A549 (cell line): ENCODE measurements around the gene SEMA5A.

Experiments
- RAD21 ChIP-seq, 2 experiments: fragments of >200 bp in 1 of 2; sonication (Bioruptor Twin) in 1 of 2; formaldehyde crosslinking in 1 of 2; IDR thresholded peaks in 1 of 2; conservative IDR thresholded peaks in 1 of 2; 2 replicates in 1 of 2; 3 replicates in 1 of 2; pipeline ENCODE4 v1.6.1; 2012 to 2018; ENCODE audit warnings: inconsistent platforms in 1 of 2
- TF ChIP-seq, protein P1 (sequence below): fragments of >200 bp; sonication (Bioruptor Twin); formaldehyde crosslinking; IDR thresholded peaks from 3 replicates; pipeline ENCODE4 v1.5.1; 2016

DNA sequence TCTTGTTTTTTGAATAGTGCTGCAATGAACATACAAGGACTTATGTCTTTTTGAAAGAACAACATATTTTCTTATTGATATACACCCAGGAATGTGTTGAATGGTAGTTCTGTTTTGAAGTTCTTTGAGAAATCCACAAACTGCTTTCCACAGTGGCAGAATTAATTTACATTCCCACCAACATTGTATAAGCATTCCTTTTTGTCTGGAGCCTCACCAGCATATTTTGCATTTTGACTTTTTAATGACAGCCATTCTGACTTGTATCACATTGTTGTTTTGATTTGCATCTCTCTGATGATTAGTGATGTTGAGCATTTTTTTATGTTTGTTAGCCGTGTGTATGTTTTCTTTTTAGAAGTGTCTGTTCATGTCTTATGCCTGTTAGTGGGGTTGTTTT, 524.9 kb downstream of the SEMA5A start:
- TF ChIP-seq, protein P1, sequence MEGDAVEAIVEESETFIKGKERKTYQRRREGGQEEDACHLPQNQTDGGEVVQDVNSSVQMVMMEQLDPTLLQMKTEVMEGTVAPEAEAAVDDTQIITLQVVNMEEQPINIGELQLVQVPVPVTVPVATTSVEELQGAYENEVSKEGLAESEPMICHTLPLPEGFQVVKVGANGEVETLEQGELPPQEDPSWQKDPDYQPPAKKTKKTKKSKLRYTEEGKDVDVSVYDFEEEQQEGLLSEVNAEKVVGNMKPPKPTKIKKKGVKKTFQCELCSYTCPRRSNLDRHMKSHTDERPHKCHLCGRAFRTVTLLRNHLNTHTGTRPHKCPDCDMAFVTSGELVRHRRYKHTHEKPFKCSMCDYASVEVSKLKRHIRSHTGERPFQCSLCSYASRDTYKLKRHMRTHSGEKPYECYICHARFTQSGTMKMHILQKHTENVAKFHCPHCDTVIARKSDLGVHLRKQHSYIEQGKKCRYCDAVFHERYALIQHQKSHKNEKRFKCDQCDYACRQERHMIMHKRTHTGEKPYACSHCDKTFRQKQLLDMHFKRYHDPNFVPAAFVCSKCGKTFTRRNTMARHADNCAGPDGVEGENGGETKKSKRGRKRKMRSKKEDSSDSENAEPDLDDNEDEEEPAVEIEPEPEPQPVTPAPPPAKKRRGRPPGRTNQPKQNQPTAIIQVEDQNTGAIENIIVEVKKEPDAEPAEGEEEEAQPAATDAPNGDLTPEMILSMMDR, result no peak
- TF ChIP-seq RAD21 (conservative IDR thresholded peaks at IDR 0.05 in 1 of 2, IDR thresholded peaks at IDR 0.05 in 1 of 2), result no peak
